Body of pancreas (tissue), 4 donors: ENCODE data around the gene MED16. TPM values are rescaled to one million over a fixed set of nuclear protein-coding genes. Genes with fewer than 3 reads are reported as not detected.
A peak's percentile ranks its signal among the peaks of the same experiment; 100 is the strongest.
"Not testable (repeated sequence)": the region's sequence is repeated elsewhere in the genome, so short reads cannot be mapped to it uniquely, and the experiment has no call there.

Source experiments
- ATAC-seq: fragments of 150-250 bp; one replicate; pipeline ENCODE4 v1.9.1; 2016
- DNase-seq, 4 donors: peaks; one replicate each; pipeline ENCODE4 v3.0.0-alpha.2; 2019
- H3K27ac ChIP-seq, 4 donors: fragments of 200-600 bp; sonication (generic); 1 replicate in 3 of 4; 2 replicates in 1 of 4; pipeline versions ENCODE4 v1.5.1 to v1.6.1; 2016 to 2019; ENCODE audit warnings: mild to moderate bottlenecking in 1 of 4, mixed read lengths in 1 of 4, moderate library complexity in 1 of 4
- H3K27me3 ChIP-seq, 2 donors: fragments of 200-600 bp; sonication (generic); one replicate each; pipeline ENCODE4 v1.6.0; 2016; ENCODE audit warnings: mild to moderate bottlenecking in 1 of 2
- H3K36me3 ChIP-seq, 2 donors: fragments of 200-600 bp; sonication (generic); replicated peaks in 1 of 2; 2 replicates each; pipeline ENCODE4 v1.5.1; 2016; ENCODE audit warnings: low read depth in 2 of 2; ENCODE audit not compliant: insufficient read depth in 1 of 2
- H3K4me1 ChIP-seq: fragments of 200-600 bp; sonication (generic); one replicate; pipeline ENCODE4 v1.6.0; 2016
- H3K4me3 ChIP-seq, 2 donors: fragments of 200-600 bp; sonication (generic); 1 replicate in 1 of 2; 2 replicates in 1 of 2; pipeline ENCODE4 v1.5.1; 2016 to 2019
- H3K9me3 ChIP-seq, 3 donors: fragments of 200-600 bp; sonication (generic); 1 replicate in 2 of 3; 2 replicates in 1 of 3; pipeline ENCODE4 v1.5.1; 2016
- POLR2A ChIP-seq, 3 donors: fragments of 450-650 bp; IDR thresholded peaks; one replicate each; pipeline ENCODE4 v1.6.1; 2016; ENCODE audit warnings: antibody characterized with exemption in 3 of 3, mild to moderate bottlenecking in 2 of 3
- WGBS, 2 donors: methylation state at CpG; one replicate each; pipeline ENCODE4 v1.1.5; 2017; 5-methylcytosine and 5-hydroxymethylcytosine counted together
- intact Hi-C: fragments of 100-400 bp; cut with DNase I; formaldehyde crosslinking; loops from one replicate; pipeline ENCODE4 v1.15.1; 2023
- total RNA-seq, 2 donors: library from RNA; depleted of rRNA; stranded (reverse); fragments of >200 nt; gene quantifications; one replicate each; pipeline ENCODE4 v1.1.0, GENCODE V29; 2016
- TF ChIP-seq, protein P1 (sequence below), 7 experiments: fragments of 450-650 bp in 4 of 7; fragments of 200-600 bp in 3 of 7; sonication (generic) in 3 of 7; IDR thresholded peaks; one replicate each; pipeline ENCODE4 v1.5.1; 2016 to 2019; ENCODE audit warnings: antibody characterized with exemption in 7 of 7

Gene MED16
- total RNA-seq, 2 donors from 2014 or later: 35.0 to 49.8 TPM

DNA sequence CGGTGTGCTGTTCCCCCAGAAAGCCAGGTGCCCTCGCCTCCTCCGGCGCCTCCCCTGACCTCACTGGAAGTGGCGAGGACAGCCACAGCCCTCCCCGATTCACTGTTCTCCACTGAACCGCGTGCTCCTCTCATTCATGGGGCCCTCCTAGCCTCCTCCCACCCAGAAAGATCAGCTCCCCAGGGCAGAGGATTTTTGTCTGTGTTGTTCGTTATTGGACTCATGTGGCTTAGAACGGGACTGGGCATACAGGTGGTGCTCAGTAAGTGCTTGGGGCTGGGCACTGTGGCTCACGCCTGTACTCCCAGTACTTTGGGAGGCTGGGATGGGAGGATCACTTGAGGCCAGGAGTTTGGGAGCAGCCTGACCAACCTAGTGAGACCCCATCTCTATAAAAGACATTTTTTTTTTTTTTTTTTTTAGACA, 48.4 kb downstream of the MED16 start:
- Histone ChIP-seq H3K36me3 (no peaks in the 10 kb centered on the region), H3K9me3 (no peaks in the 10 kb centered on the region), H3K4me1 (peaks cover 11% of the 10 kb centered on the region), H3K4me3 (no peak overlapping the region), H3K27me3 (peaks cover 0 to 19% of the 10 kb centered on the region in 2 donors), H3K27ac (no peak overlapping the region)
- TF ChIP-seq, protein P1, sequence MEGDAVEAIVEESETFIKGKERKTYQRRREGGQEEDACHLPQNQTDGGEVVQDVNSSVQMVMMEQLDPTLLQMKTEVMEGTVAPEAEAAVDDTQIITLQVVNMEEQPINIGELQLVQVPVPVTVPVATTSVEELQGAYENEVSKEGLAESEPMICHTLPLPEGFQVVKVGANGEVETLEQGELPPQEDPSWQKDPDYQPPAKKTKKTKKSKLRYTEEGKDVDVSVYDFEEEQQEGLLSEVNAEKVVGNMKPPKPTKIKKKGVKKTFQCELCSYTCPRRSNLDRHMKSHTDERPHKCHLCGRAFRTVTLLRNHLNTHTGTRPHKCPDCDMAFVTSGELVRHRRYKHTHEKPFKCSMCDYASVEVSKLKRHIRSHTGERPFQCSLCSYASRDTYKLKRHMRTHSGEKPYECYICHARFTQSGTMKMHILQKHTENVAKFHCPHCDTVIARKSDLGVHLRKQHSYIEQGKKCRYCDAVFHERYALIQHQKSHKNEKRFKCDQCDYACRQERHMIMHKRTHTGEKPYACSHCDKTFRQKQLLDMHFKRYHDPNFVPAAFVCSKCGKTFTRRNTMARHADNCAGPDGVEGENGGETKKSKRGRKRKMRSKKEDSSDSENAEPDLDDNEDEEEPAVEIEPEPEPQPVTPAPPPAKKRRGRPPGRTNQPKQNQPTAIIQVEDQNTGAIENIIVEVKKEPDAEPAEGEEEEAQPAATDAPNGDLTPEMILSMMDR (IDR thresholded peaks at IDR 0.05): no peak
- no peak for TF ChIP-seq POLR2A (IDR thresholded peaks at IDR 0.05)
- WGBS, 2 donors: 39 to 40% methylated on average over 2 to 9 of the region's 11 CpGs
- DNase-seq: no peak
- intact Hi-C loops: no loop called here
- ATAC-seq: no peak

DNA sequence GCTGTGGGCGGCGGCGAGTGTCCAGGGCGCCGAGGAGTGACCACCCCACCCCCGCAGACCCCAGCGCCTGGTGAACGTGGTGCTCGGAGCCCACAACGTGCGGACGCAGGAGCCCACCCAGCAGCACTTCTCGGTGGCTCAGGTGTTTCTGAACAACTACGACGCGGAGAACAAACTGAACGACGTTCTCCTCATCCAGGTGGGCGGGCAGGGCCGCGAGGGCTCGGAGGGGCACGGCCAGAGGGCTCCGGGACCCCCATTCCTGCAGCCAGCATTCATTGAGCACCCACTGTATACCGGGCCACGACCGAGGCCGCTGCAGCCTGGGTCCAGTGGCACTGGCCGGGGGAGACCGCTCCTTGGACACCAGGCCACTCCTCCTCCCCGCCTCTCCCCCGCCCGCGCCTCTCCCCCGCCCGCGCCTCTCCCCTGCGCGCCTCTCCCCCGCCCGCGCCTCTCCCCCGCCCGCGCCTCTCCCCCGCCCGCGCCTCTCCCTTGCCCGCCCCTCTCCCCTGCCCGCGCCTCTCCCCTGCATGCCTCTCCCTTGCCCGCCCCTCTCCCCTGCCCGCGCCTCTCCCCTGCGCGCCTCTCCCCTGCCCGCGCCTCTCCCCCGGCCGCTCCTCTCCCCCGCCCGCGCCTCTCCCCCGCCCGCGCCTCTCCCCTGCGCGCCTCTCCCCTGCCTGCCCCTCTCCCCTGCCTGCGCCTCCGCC, 49.0 kb downstream of the MED16 start:
- H3K4me3 ChIP-seq: no peak overlapping the region
- WGBS, 2 donors: 9% methylated on average over 32 of the region's 70 CpGs; no CpG with 5 or more reads in 1 of the 2 donors
- H3K27ac ChIP-seq: no peak overlapping the region
- no peak for DNase-seq
- no peak for ATAC-seq
- H3K27me3 ChIP-seq: peaks cover 0 to 19% of the 10 kb centered on the region in 2 donors
- intact Hi-C loops: no loop called here
- TF ChIP-seq, protein P1 (IDR thresholded peaks at IDR 0.05): no peak
- TF ChIP-seq POLR2A (IDR thresholded peaks at IDR 0.05): no peak
- no peaks in the 10 kb centered on the region for H3K9me3 ChIP-seq
- peaks cover 11% of the 10 kb centered on the region for H3K4me1 ChIP-seq
- no peaks in the 10 kb centered on the region for H3K36me3 ChIP-seq

DNA sequence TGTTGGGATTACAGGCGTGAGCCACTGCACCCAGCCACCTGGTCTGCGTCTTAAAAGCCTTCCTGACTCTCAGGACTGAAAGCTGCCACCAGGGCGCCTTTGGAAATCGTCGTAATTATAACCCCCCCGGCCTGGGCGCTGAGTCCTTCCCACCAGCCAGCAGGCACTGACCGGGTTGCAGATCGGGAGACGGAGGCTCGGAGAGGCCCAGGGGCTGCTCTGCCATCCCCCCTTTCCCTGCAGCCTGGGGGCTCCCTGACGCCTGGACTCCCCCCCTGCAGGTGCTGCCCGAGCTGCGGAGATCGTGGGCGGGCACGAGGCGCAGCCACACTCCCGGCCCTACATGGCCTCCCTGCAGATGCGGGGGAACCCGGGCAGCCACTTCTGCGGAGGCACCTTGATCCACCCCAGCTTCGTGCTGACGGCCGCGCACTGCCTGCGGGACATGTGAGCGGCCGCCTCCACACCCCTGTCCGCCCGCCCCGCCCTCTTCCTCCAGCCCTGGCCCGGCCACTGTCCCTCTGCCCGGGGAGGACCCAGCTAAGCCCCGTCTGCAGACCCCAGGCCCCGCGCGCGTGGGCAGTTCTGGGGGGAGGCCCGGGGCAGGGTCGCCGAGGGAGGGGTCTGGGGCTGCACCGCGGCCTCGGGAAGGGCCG, 49.7 kb downstream of the MED16 start:
- peaks cover 0 to 16% of the 10 kb centered on the region in 2 donors for H3K27me3 ChIP-seq
- no peak for TF ChIP-seq POLR2A (IDR thresholded peaks at IDR 0.05)
- TF ChIP-seq, protein P1 (IDR thresholded peaks at IDR 0.05): peak in 2 of 7 experiments; percentile 20 to 23
- no peaks in the 10 kb centered on the region for H3K36me3 ChIP-seq
- H3K4me3 ChIP-seq: no peak overlapping the region
- 0 to 6% methylated on average over 8 to 36 of the region's 46 CpGs for WGBS, 2 donors
- intact Hi-C loops: no loop called here
- peak; percentile 63 for ATAC-seq
- DNase-seq: peak in 3 of 4 donors; percentile 38 to 47 (median 44)
- no peaks in the 10 kb centered on the region for H3K9me3 ChIP-seq
- no peak overlapping the region for H3K27ac ChIP-seq
- peaks cover 11% of the 10 kb centered on the region for H3K4me1 ChIP-seq

DNA sequence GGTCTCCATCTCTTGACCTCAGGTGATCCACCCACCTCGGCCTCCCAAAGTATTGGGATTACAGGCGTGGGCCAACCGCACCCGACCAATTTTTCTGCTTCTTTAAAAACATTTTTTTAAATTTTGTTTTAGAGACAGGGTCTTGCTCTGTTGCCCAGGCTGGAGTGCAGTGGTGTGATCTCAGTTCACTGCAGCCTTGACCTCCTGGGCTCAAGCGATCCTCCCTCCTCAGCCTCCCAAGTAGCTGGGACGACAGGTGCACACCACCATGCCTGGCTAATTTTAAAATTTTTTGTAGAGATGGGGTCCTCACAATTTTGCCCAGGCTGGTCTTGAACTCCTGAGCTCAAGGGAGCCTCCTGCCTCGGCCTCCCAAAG, 50.2 kb downstream of the MED16 start:
- ATAC-seq, H3K27ac ChIP-seq, H3K4me3 ChIP-seq, intact Hi-C loops, H3K36me3 ChIP-seq, DNase-seq, H3K9me3 ChIP-seq: not testable (repeated sequence)
- H3K27me3 ChIP-seq: peaks cover 0 to 12% of the 10 kb centered on the region in 2 donors
- 77 to 90% methylated on average over 6 to 7 of the region's 7 CpGs for WGBS, 2 donors
- peaks cover 11% of the 10 kb centered on the region for H3K4me1 ChIP-seq

DNA sequence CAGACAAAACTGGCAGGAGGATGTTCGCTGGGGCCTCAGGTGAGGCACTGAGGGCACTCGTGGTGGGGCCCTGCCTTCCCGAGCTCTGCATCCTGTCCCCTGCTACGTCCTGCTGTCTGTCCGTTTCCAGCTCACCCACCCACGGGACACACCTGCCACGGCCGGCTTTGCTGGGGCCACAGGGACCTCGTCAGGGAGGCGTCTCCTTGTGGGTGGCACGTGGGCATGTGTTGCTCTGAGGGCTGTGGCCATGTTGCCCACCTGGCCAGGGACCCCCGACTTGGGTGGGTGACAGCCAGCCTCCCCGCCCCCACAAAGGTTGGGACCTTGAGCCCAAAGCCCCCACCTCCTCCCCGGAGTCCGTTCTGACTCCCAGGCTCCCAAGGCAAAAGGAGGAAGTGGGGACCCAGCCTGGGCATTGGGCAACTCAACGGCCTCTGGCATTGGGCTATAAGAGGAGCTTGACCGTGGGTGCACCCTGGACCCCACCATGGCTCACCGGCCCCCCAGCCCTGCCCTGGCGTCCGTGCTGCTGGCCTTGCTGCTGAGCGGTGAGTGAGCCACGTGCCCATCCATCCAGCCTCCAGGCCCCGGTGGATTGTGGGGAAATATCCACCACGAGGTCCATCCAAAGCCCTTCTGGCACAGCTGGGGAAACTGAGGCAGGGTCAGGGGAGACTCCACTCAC, 52.3 kb downstream of the MED16 start, which contains the start of gene PRTN3:
Gene PRTN3 (plus strand): TSS at position 481 of the 688 bp plus-strand sequence. CDS start 10 bp downstream, at position 491.
- no peaks in the 10 kb centered on the region for H3K9me3 ChIP-seq
- H3K36me3 ChIP-seq: no peaks in the 10 kb centered on the region
- DNase-seq (no peak), ATAC-seq (no peak)
- intact Hi-C loops: no loop called here
- no peak within 1 kb of the TSS for H3K27ac ChIP-seq
- H3K4me3 ChIP-seq: no peak within 1 kb of the TSS
- TF ChIP-seq, protein P1 (IDR thresholded peaks at IDR 0.05): no peak
- no peak for TF ChIP-seq POLR2A (IDR thresholded peaks at IDR 0.05)
- peaks cover 11% of the 10 kb centered on the region for H3K4me1 ChIP-seq
- 62 to 81% methylated on average over 9 to 21 of the region's 24 CpGs for WGBS, 2 donors
- peaks cover 0 to 12% of the 10 kb centered on the region in 2 donors for H3K27me3 ChIP-seq
